ENCODE data around the gene SIGLECL1. TPM values are rescaled to one million over a fixed set of nuclear protein-coding genes. Genes with fewer than 3 reads are reported as not detected.

The SIGLECL1 gene
- total RNA-seq, 1 donor: not detected

DNA sequence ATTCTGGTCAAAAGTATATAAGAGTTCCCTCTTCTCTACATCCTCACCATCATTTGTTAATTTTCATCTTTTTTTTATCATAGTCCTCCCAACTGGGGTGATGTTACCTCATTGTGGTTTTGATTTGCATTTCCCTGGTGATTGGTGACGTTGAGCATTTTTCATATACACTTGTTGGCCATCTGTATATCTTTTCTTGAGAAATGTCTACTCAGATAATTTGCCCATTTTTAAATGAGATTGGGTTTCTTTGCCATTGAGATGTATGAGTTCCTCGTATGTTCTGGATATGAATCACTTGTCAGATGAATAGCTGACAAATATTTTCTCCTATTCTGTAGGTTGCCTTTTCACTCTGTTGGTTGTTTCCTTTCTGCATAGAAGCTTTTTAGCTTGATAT, 23.6 kb upstream of the SIGLECL1 start:
- no peak overlapping the region for H3K4me3 ChIP-seq (ENCODE audit: low read depth, low read length)
- no peak for TF ChIP-seq CTCF (IDR thresholded peaks at IDR 0.05; ENCODE audit: insufficient read depth, low read length)
- no peak for DNase-seq (ENCODE audit: low read depth)

GRCh38 chr19:51227966-51228365, 22.9 kb upstream of the SIGLECL1 start:
- H3K4me3 ChIP-seq (ENCODE audit: low read depth, low read length): no peak overlapping the region
- DNase-seq (ENCODE audit: low read depth): no peak
- no peak for TF ChIP-seq CTCF (IDR thresholded peaks at IDR 0.05; ENCODE audit: insufficient read depth, low read length)

DNA sequence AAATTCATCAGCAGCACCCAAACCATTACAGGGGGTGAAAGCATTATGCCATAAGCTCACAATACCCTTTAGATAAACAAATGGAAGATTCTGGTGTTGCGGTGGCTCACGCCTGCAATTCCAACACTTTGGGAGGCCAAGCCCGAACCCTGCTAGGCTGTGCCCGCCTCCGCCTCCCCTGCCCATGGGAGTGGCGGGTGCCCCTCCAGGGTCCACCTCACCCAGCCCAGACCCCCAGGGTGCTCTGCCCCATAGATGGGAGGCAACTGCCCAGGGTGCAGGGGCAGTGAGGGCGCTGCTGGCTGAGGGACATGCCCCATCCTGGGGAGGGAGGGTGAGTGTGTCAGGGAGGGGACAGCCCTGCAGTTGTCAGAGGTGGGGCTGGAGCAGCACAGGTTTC, 10.0 kb upstream of the SIGLECL1 start:
- TF ChIP-seq CTCF (IDR thresholded peaks at IDR 0.05; ENCODE audit: insufficient read depth, low read length): no peak
- DNase-seq (ENCODE audit: low read depth): no peak
- no peak overlapping the region for H3K4me3 ChIP-seq (ENCODE audit: low read depth, low read length)

DNA sequence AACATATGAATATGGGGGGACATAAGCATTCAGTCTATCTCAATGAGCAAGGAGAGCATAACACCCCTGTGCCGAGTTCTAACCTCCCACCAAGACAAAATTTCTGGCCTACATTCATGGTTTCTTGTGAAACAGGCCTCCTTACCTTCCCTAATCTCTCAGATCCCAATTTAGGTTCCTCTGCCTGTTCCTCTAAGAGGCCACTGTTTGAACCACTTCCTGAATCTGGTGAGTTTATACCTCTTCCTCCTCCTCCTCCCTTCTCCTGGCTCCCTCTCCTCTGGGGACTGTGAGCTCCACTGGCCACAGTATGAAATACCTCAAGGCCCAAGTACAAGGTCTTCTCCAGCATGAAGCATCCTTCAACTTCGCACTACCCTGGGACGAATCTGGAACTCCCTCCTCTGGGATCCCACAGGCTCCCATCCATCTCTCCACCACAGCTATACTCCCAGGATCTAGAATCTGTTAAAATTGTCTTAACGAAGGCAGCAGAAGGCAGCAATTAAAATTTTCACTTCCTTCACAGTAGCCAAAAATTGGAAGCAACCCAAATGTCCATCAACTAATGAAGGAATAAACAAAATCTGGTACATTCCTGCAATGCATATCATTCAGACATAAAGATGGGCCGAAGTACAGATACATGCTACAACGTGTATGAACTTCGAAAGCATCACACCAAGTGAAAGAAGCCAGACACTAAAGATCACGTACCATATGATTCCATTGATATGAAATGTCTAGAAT, 7.8 kb upstream of the SIGLECL1 start:
- no peak for TF ChIP-seq CTCF (IDR thresholded peaks at IDR 0.05; ENCODE audit: insufficient read depth, low read length)
- DNase-seq (ENCODE audit: low read depth): no peak
- H3K4me3 ChIP-seq (ENCODE audit: low read depth, low read length): no peak overlapping the region

GRCh38 chr19:51246164-51246552, 4.7 kb upstream of the SIGLECL1 start:
- no peak overlapping the region for H3K4me3 ChIP-seq (ENCODE audit: low read depth, low read length)
- no peak for TF ChIP-seq CTCF (IDR thresholded peaks at IDR 0.05; ENCODE audit: insufficient read depth, low read length)
- DNase-seq (ENCODE audit: low read depth): no peak

DNA sequence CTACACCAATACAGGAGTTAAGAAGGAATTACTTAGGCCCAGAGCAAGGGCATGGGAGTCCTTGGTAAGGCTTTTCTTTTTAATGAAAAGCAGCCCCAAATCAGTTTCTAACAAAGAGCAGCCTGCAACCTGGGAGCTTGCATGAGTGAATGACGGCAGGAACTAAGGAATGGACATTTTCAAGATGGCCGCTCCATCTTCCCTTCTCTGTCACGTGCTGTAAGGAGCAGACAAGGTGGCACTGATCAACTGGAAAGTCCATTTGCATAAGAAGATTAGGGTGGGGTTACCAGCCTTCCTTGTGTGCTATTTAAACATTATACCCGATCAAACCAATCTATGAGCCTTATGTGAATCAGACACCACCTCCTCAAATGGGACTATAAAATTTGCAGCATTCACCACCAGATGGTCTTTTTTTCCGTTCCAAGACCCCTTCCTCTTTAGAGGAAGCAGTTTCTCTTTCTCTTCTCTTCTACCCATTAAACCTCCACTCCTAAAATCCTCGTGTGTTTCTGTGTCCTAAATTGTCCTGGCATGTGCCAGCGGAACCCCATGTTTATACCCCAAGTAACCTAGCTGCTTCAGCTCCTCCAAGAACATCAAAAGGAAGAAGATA, 2.8 kb upstream of the SIGLECL1 start:
- H3K4me3 ChIP-seq (ENCODE audit: low read depth, low read length): no peak overlapping the region
- no peak for TF ChIP-seq CTCF (IDR thresholded peaks at IDR 0.05; ENCODE audit: insufficient read depth, low read length)
- DNase-seq (ENCODE audit: low read depth): no peak

Measured in fibroblast of the aortic adventitia (primary cell).